Caco-2 (cell line): ENCODE data around the gene IER5L. TPM values are rescaled to one million over a fixed set of nuclear protein-coding genes. Genes with fewer than 3 reads are reported as not detected.

Experiments
- BruUV-seq: library from RNA; stranded (reverse); fragments of 400-500 nt; replicated peaks from 2 replicates; lab custom pipeline; 2021; lab: Mats Ljungman, UMichigan
- CTCF ChIA-PET: fragments of 300-600 bp; sonication (Branson Sonifier 250); formaldehyde crosslinking; loops from one replicate; lab custom pipeline; 2022; ENCODE audit warnings: antibody characterized with exemption; lab: Charles Lee
- POLR2A ChIA-PET: fragments of 300-600 bp; sonication (Branson Sonifier 250); formaldehyde crosslinking; loops from one replicate; lab custom pipeline; 2022; ENCODE audit warnings: antibody characterized with exemption; lab: Charles Lee
- DNase-seq, 2 experiments: peaks; one replicate each; pipeline versions ENCODE4 v3.0.0 to v3.0.0-alpha.2; 2020 to 2022
- H3K27me3 ChIP-seq: replicated peaks from 2 replicates; pipeline ENCODE4 v1.6.0; 2011; ENCODE audit warnings: low read length; ENCODE audit not compliant: control insufficient read depth, insufficient read depth
- H3K36me3 ChIP-seq: 2 replicates; pipeline ENCODE4 v1.5.1; 2011; ENCODE audit warnings: low read length; ENCODE audit not compliant: control insufficient read depth, insufficient read depth
- H3K4me1 ChIP-seq: fragments of 250-450 bp; sonication (Bioruptor Pico); 2 replicates; pipeline ENCODE4 v1.5.1; 2020; ENCODE audit warnings: mild to moderate bottlenecking
- H3K4me3 ChIP-seq: 2 replicates; pipeline ENCODE4 v1.5.1; 2011; ENCODE audit warnings: low read depth, mild to moderate bottlenecking, control low read depth, low read length
- H3K9me3 ChIP-seq: fragments of 250-450 bp; sonication (Bioruptor Pico); 2 replicates; pipeline ENCODE4 v1.5.1; 2020; ENCODE audit warnings: mild to moderate bottlenecking, moderate library complexity
- H3K27ac Mint-ChIP-seq: one replicate; pipeline ENCODE4 v1.8.0; 2022; ENCODE audit warnings: mixed read lengths; ENCODE audit not compliant: unreplicated experiment
- H3K27me3 Mint-ChIP-seq: one replicate; pipeline ENCODE4 v1.8.0; 2022; ENCODE audit warnings: mixed read lengths; ENCODE audit not compliant: insufficient read depth, unreplicated experiment
- H3K36me3 Mint-ChIP-seq: one replicate; pipeline ENCODE4 v1.8.0; 2022; ENCODE audit warnings: mild to moderate bottlenecking, mixed read lengths; ENCODE audit not compliant: insufficient read depth, unreplicated experiment
- H3K4me1 Mint-ChIP-seq: one replicate; pipeline ENCODE4 v1.8.0; 2022; ENCODE audit warnings: low read depth, mixed read lengths; ENCODE audit not compliant: unreplicated experiment
- H3K4me3 Mint-ChIP-seq: one replicate; pipeline ENCODE4 v1.8.0; 2022; ENCODE audit warnings: mild to moderate bottlenecking, moderate library complexity, mixed read lengths; ENCODE audit not compliant: unreplicated experiment
- H3K9me3 Mint-ChIP-seq: one replicate; pipeline ENCODE4 v1.8.0; 2022; ENCODE audit warnings: mixed read lengths; ENCODE audit not compliant: unreplicated experiment
- intact Hi-C: fragments of 100-400 bp; cut with micrococcal nuclease; formaldehyde crosslinking; loops from one replicate; pipeline ENCODE4 v1.10.0; 2022; ENCODE audit not compliant: unreplicated experiment
- total RNA-seq: library from RNA; stranded (reverse); gene quantifications from 2 replicates; pipeline ENCODE4 v1.2.3, GENCODE V29; 2022
- TF ChIP-seq, protein P1 (sequence below), 2 experiments: fragments of 200-600 bp in 1 of 2; IDR thresholded peaks; 1 replicate in 1 of 2; 2 replicates in 1 of 2; pipeline versions ENCODE4 v1.5.1 to v1.8.0; 2011 to 2022; ENCODE audit warnings: antibody characterized with exemption in 1 of 2, control low read depth in 1 of 2, inconsistent platforms in 1 of 2, low read depth in 1 of 2, low read length in 1 of 2, mild to moderate bottlenecking in 1 of 2, moderate library complexity in 1 of 2; ENCODE audit not compliant: insufficient read depth in 1 of 2, severe bottlenecking in 1 of 2, unreplicated experiment in 1 of 2

Gene IER5L
- total RNA-seq, 1 experiment from 2014 or later, result 3.9 TPM

DNA sequence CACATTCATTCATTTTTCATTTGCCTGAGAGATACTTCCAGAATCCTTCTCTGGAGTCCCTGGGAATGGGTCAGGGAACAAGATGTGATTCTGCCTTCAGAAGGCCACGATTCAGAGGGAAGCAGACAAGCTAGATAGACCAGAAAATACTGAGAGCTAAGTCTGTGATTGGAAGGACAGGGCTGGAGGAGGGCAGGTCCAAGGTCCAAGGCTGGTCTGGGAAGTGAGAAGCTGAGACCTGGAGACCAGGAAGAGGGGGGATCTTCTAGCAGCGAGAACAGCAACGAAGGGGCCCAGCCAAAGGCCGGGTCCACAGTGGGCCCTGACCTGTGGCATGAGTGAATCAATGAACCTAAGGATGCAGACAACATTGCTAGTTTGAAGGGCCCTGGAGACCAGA lies 4.1 kb upstream of the IER5L start:
- Histone ChIP-seq H3K9me3 (no peaks in the 10 kb centered on the region; the same call in 1 of the 2 replicates), H3K4me1 (peaks cover 63% of the 10 kb centered on the region), H3K4me3 (no peak overlapping the region), H3K27me3 (no peaks in the 10 kb centered on the region), H3K36me3 (no peaks in the 10 kb centered on the region)
- ChIA-PET POLR2A (no interaction called here), CTCF (interaction anchor here (0.6 to 0.8 kb wide), 2 partner anchors 443 to 444 kb away, joined by 3 to 4 read pairs; partner anchors contain the start of gene NTMT1)
- no TSS peak for BruUV-seq
- Mint-ChIP-seq H3K36me3 (peaks cover 12% of the 10 kb centered on the region), H3K27me3 (no peaks in the 10 kb centered on the region), H3K27ac (peak overlapping the region; percentile 63), H3K4me1 (peaks cover 34% of the 10 kb centered on the region), H3K9me3 (no peaks in the 10 kb centered on the region), H3K4me3 (peak overlapping the region; percentile 5)
- intact Hi-C loops, result no loop called here
- peak in 1 of 2 experiments; percentile 57 for DNase-seq
- TF ChIP-seq, protein P1, sequence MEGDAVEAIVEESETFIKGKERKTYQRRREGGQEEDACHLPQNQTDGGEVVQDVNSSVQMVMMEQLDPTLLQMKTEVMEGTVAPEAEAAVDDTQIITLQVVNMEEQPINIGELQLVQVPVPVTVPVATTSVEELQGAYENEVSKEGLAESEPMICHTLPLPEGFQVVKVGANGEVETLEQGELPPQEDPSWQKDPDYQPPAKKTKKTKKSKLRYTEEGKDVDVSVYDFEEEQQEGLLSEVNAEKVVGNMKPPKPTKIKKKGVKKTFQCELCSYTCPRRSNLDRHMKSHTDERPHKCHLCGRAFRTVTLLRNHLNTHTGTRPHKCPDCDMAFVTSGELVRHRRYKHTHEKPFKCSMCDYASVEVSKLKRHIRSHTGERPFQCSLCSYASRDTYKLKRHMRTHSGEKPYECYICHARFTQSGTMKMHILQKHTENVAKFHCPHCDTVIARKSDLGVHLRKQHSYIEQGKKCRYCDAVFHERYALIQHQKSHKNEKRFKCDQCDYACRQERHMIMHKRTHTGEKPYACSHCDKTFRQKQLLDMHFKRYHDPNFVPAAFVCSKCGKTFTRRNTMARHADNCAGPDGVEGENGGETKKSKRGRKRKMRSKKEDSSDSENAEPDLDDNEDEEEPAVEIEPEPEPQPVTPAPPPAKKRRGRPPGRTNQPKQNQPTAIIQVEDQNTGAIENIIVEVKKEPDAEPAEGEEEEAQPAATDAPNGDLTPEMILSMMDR (IDR thresholded peaks at IDR 0.05; ENCODE audit: insufficient read depth in 1 of 2, low read depth in 1 of 2, low read length in 1 of 2, severe bottlenecking in 1 of 2, unreplicated experiment in 1 of 2), result no peak

- H3K4me3 ChIP-seq, result no peak overlapping the region
- no TSS peak for BruUV-seq
- peak overlapping the region; percentile 30 for H3K27ac Mint-ChIP-seq
- TF ChIP-seq, protein P1 (IDR thresholded peaks at IDR 0.05; ENCODE audit: insufficient read depth in 1 of 2, low read depth in 1 of 2, low read length in 1 of 2, severe bottlenecking in 1 of 2, unreplicated experiment in 1 of 2), result no peak
- H3K36me3 ChIP-seq, result no peaks in the 10 kb centered on the region
- H3K36me3 Mint-ChIP-seq, result peaks cover 12% of the 10 kb centered on the region
- intact Hi-C loops, result no loop called here
- ChIA-PET CTCF (interaction anchor here (1.0 kb wide), 2 partner anchors 9 to 49 kb away, joined by 4 to 8 read pairs; no protein-coding TSS in a partner anchor), POLR2A (no interaction called here)
- no peaks in the 10 kb centered on the region for H3K9me3 Mint-ChIP-seq
- H3K4me1 Mint-ChIP-seq, result peaks cover 34% of the 10 kb centered on the region
- H3K4me3 Mint-ChIP-seq, result no peak overlapping the region
- no peak for DNase-seq
- no peaks in the 10 kb centered on the region for H3K27me3 ChIP-seq
- H3K9me3 ChIP-seq, result no peaks in the 10 kb centered on the region
- H3K27me3 Mint-ChIP-seq, result no peaks in the 10 kb centered on the region
- H3K4me1 ChIP-seq, result peaks cover 63% of the 10 kb centered on the region
Observed at GRCh38 chr9:129181246-129181645, 3.2 kb upstream of the IER5L start.

DNA sequence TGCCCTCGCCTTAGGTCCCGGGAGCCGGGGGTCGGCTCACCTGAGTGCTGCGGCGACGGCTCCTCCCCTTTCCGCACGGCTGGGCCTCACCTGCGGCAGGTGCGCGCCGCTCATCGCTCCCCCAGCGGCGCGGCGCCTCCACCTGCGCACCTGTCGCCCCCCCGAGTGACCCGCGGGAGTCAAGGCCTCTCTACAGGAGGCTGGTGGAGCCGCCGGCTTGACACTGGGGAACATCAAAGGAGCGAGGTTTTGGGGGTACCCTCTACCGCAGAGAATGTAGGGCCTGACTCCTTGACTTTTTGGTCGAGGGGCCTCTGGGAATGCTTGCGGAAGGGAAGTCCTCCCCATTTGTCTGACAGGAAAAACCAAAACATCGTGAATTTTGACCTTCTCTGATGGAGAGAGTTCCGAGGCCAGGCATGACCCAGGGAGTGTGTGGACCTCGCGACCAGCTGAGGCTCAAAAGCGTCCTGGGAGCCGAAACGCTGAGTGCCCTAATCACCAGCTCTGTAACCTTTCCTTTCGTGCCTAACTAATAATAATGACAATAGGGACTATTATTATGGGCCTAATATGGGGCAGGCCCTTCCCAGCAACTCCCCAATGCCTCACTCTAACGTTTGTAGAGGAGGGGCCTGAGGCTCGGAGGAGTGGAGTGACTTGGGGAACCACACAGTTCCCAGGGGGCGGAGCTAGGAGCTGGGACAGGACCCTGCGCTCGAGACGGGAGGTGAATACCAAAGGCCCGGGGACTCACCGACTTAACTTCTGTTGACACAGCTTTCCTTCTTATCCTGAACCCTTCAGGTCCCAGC lies 714 bp upstream of the IER5L start:
- POLR2A ChIA-PET, result interaction anchor here (0.5 to 1.7 kb wide), 24 partner anchors 12 to 585 kb away, joined by 3 to 17 read pairs (median 6); partner anchors contain the start of genes DOLPP1, NTMT1 and TBC1D13
- Histone ChIP-seq H3K9me3 (no peaks in the 10 kb centered on the region), H3K4me3 (peak overlapping the region; percentile 59), H3K4me1 (peaks cover 53% of the 10 kb centered on the region), H3K36me3 (no peaks in the 10 kb centered on the region), H3K27me3 (no peaks in the 10 kb centered on the region)
- Mint-ChIP-seq H3K4me3 (peak overlapping the region; percentile 89), H3K36me3 (peaks cover 12% of the 10 kb centered on the region), H3K4me1 (peaks cover 25% of the 10 kb centered on the region), H3K9me3 (no peaks in the 10 kb centered on the region), H3K27me3 (no peaks in the 10 kb centered on the region), H3K27ac (peak overlapping the region; percentile 30)
- TF ChIP-seq, protein P1 (IDR thresholded peaks at IDR 0.05; ENCODE audit: insufficient read depth in 1 of 2, low read depth in 1 of 2, low read length in 1 of 2, severe bottlenecking in 1 of 2, unreplicated experiment in 1 of 2), result no peak
- CTCF ChIA-PET, result interaction anchor here (1.0 to 1.4 kb wide), 5 partner anchors 12 to 433 kb away, joined by 3 to 7 read pairs (median 3); no protein-coding TSS in a partner anchor
- BruUV-seq, result TSS peak; percentile 69
- intact Hi-C loops, result loop anchor here (2.0 to 10.0 kb wide), 4 partner anchors 24 to 436 kb away; no protein-coding TSS in a partner anchor
- DNase-seq, result peak; percentile 71 to 85
